K562 (cell line): ENCODE results near the gene HELB. TPM values are rescaled to one million over a fixed set of nuclear protein-coding genes. Genes with fewer than 3 reads are reported as not detected.
A peak's percentile ranks its signal among the peaks of the same experiment; 100 is the strongest.

Experiments
- ATAC-seq: fragments of 200-7000 bp; cut with Tn5 transposase; 3 replicates; pipeline ENCODE4 v1.9.1; 2020; ENCODE audit warnings: moderate library complexity
- BruUV-seq: library from RNA; stranded (reverse); fragments of 400-500 nt; replicated peaks from 2 replicates; lab custom pipeline; 2021; lab: Mats Ljungman, UMichigan
- CTCF ChIA-PET: fragments of 300-600 bp; formaldehyde crosslinking; extraction: SDS; loops from one replicate; lab custom pipeline; 2021; ENCODE audit warnings: low intra/inter-chr PET ratio; lab: Yijun Ruan, JAX
- POLR2A ChIA-PET: fragments of 300-600, 350-650 bp; sonication (Branson Sonifier 250); formaldehyde crosslinking; extraction: SDS; loops from one replicate; lab custom pipeline; 2021; ENCODE audit warnings: antibody characterized with exemption, inconsistent platforms; lab: Yijun Ruan, JAX
- DNase-seq, 4 experiments: peaks; one replicate each; pipeline versions ENCODE4 v3.0.0 to v3.0.0-alpha.2; 2011 to 2018; ENCODE audit warnings: low spot score in 3 of 4, mixed read lengths in 3 of 4; ENCODE audit errors: extremely low read depth in 1 of 4
- FAIRE-seq: peaks from 2 replicates; lab custom pipeline; 2011; peaks lifted over from hg19 to GRCh38; lab: Jason Lieb, UNC
- H2AFZ ChIP-seq: 2 replicates; pipeline ENCODE4 v1.6.0; 2011; ENCODE audit warnings: low read depth, low read length, control low read depth, inconsistent platforms
- H3K27ac ChIP-seq: fragments of 200-600 bp; 3 replicates; pipeline ENCODE4 v1.8.0; 2011; ENCODE audit warnings: low read depth, mild to moderate bottlenecking, control low read depth, inconsistent platforms, low read length, moderate library complexity, mixed read lengths; ENCODE audit errors: extremely low read depth
- H3K27me3 ChIP-seq, 2 experiments: fragments of 300-600 bp in 1 of 2; 2 replicates in 1 of 2; 3 replicates in 1 of 2; pipeline versions ENCODE4 v1.6.0 to v1.8.0; 2011; ENCODE audit warnings: inconsistent platforms in 2 of 2, low read length in 2 of 2, mild to moderate bottlenecking in 1 of 2, mixed read lengths in 1 of 2, moderate library complexity in 1 of 2; ENCODE audit not compliant: control insufficient read depth in 2 of 2, insufficient read depth in 2 of 2
- H3K36me3 ChIP-seq: fragments of 300-600 bp; 3 replicates; pipeline ENCODE4 v1.8.0; 2011; ENCODE audit warnings: mild to moderate bottlenecking, low read length, inconsistent platforms; ENCODE audit not compliant: control insufficient read depth, insufficient read depth
- H3K4me1 ChIP-seq, 2 experiments: fragments of 200-600 bp in 1 of 2; replicated peaks in 1 of 2; 2 replicates in 1 of 2; 3 replicates in 1 of 2; pipeline versions ENCODE4 v1.5.1 to v1.8.0; 2011; ENCODE audit warnings: inconsistent platforms in 2 of 2, low read length in 2 of 2, mild to moderate bottlenecking in 1 of 2, mixed read lengths in 1 of 2, moderate library complexity in 1 of 2; ENCODE audit not compliant: control insufficient read depth in 2 of 2, insufficient read depth in 2 of 2
- H3K4me2 ChIP-seq: 2 replicates; pipeline ENCODE4 v1.6.1; 2011; ENCODE audit warnings: low read length, control low read depth, inconsistent platforms, mixed read lengths; ENCODE audit not compliant: insufficient read depth
- H3K4me3 ChIP-seq: fragments of 200-600 bp; sonication (generic), shearing (Covaris generic); 2 replicates; pipeline ENCODE4 v1.5.1; 2016; ENCODE audit warnings: control low read depth, inconsistent platforms
- H3K79me2 ChIP-seq: fragments of 200-600 bp; 3 replicates; pipeline ENCODE4 v1.8.0; 2011; ENCODE audit warnings: low read length, inconsistent platforms; ENCODE audit not compliant: control insufficient read depth, insufficient read depth
- H3K9ac ChIP-seq, 2 experiments: 2 replicates each; pipeline versions ENCODE4 v1.6.0 to v1.6.1; 2011; ENCODE audit warnings: low read depth in 2 of 2, low read length in 2 of 2, control low read depth in 1 of 2, inconsistent platforms in 1 of 2, mild to moderate bottlenecking in 1 of 2, mixed read lengths in 1 of 2; ENCODE audit not compliant: insufficient read depth in 1 of 2
- H3K9me1 ChIP-seq: one replicate; pipeline ENCODE4 v1.6.0; 2011; ENCODE audit warnings: inconsistent platforms, mild to moderate bottlenecking, low read length, moderate library complexity; ENCODE audit not compliant: control insufficient read depth, insufficient read depth
- H3K9me3 ChIP-seq: replicated peaks from 2 replicates; pipeline ENCODE4 v1.5.1; 2011; ENCODE audit warnings: low read depth, low read length, inconsistent platforms; ENCODE audit not compliant: control insufficient read depth, insufficient read depth
- H4K20me1 ChIP-seq: replicated peaks from 2 replicates; pipeline ENCODE4 v1.6.1; 2011; ENCODE audit warnings: low read length, inconsistent platforms, mixed read lengths; ENCODE audit not compliant: control insufficient read depth, insufficient read depth
- ARNT ChIP-seq, 2 experiments: fragments of 450-650 bp; IDR thresholded peaks; 2 replicates each; pipeline ENCODE4 v1.6.1; 2016; ENCODE audit warnings: mild to moderate bottlenecking in 1 of 2
- CTCF ChIP-seq, 3 experiments: IDR thresholded peaks in 2 of 3; conservative IDR thresholded peaks in 1 of 3; 2 replicates each; pipeline ENCODE4 v1.5.1; 2011 to 2012; ENCODE audit warnings: low read length in 3 of 3, mild to moderate bottlenecking in 3 of 3, control low read depth in 2 of 3, improper control_type of control experiment in 1 of 3, inconsistent platforms in 1 of 3, low read depth in 1 of 3, mixed read lengths in 1 of 3, moderate library complexity in 1 of 3; ENCODE audit not compliant: insufficient read depth in 2 of 3
- GABPB1 ChIP-seq: sonication (generic); formaldehyde crosslinking; IDR thresholded peaks from 2 replicates; pipeline ENCODE4 v1.8.0; 2022; ENCODE audit warnings: mild to moderate bottlenecking, missing genetic modification reagents
- RAD21 ChIP-seq, 2 experiments: fragments of 250-450 bp in 1 of 2; fragments of 450-650 bp in 1 of 2; sonication (Bioruptor Pico) in 1 of 2; formaldehyde crosslinking in 1 of 2; IDR thresholded peaks in 1 of 2; conservative IDR thresholded peaks in 1 of 2; 2 replicates each; pipeline versions ENCODE4 v1.4.0 to v1.8.0; 2020 to 2022; ENCODE audit warnings: mild to moderate bottlenecking in 2 of 2, moderate library complexity in 1 of 2
- SMC3 ChIP-seq: conservative IDR thresholded peaks from 2 replicates; pipeline ENCODE4 v1.6.1; 2011; ENCODE audit warnings: low read depth, low read length, improper control_type of control experiment; ENCODE audit not compliant: insufficient read depth
- ZNF217 ChIP-seq: sonication (generic); formaldehyde crosslinking; IDR thresholded peaks from 2 replicates; pipeline ENCODE4 v1.8.0; 2022; ENCODE audit warnings: mild to moderate bottlenecking, missing genetic modification reagents
- WGBS: fragments of 100-300 bp; shearing (Covaris generic); methylation state at CpG from one replicate; pipeline ENCODE4 v1.1.6; 2016; ENCODE audit warnings: low coverage, mixed read lengths; ENCODE audit not compliant: insufficient coverage; ENCODE audit errors: missing lambda C conversion rate; 5-methylcytosine and 5-hydroxymethylcytosine counted together
- in situ Hi-C: fragments of 300-500 bp; cut with MboI; formaldehyde crosslinking; loops from 4 replicates; pipeline ENCODE4 v1.15.0; 2018; ENCODE audit warnings: inconsistent platforms, mixed read lengths
- intact Hi-C: fragments of 100-400 bp; cut with micrococcal nuclease; formaldehyde crosslinking; loops from 2 replicates; pipeline ENCODE4 v1.14.2; 2022
- polyA plus RNA-seq, 8 experiments: library from polyadenylated mRNA; depleted of rRNA in 4 of 8; stranded (reverse) in 5 of 8; unstranded in 3 of 8; fragments of >200 nt; fragmentation: Nextera tagmentation in 2 of 8; fragmentation: Illumina TruSeq in 1 of 8; extraction: Ambion mirVana in 2 of 8; extraction: Trizol in 1 of 8; gene quantifications; 2 replicates each; pipeline versions ENCODE4 v1.2.1 to v1.2.3, GENCODE V29; 2011 to 2014; ENCODE audit warnings: inconsistent platforms in 1 of 8, missing spikeins in 1 of 8
- total RNA-seq, 7 experiments: library from RNA; depleted of rRNA in 6 of 7; stranded (reverse); fragments of >200 nt in 6 of 7; fragmentation: Illumina TruSeq in 2 of 7; extraction: Trizol in 2 of 7; gene quantifications; 2 replicates each; pipeline versions ENCODE4 v1.2.1 to v1.2.3, GENCODE V29; 2011 to 2021; ENCODE audit warnings: low replicate concordance in 1 of 7
- TF ChIP-seq, protein P1 (sequence below), 2 experiments: fragments of 450-650 bp; formaldehyde crosslinking in 1 of 2; IDR thresholded peaks; 2 replicates each; pipeline versions ENCODE4 v1.4.0 to v1.6.1; 2014 to 2020; ENCODE audit warnings: mild to moderate bottlenecking in 2 of 2, borderline replicate concordance in 1 of 2, low read depth in 1 of 2

HELB gene
- total and polyA plus RNA-seq, 9 of the 15 experiments (the other 6 are each of a cell fraction or from before 2014, with no cell fraction given), result 0.74 to 7.6 (median 2.4) TPM

GRCh38 chr12:66352197-66352596 is 49.9 kb downstream of the HELB start:
- Histone ChIP-seq H3K36me3 (no peaks in the 10 kb centered on the region), H3K9ac (no peak overlapping the region), H4K20me1 (no peaks in the 10 kb centered on the region), H3K4me2 (no peak overlapping the region), H3K4me1 (no peaks in the 10 kb centered on the region), H3K4me3 (no peak overlapping the region), H3K27ac (no peak overlapping the region), H3K27me3 (peaks cover 2 to 7% of the 10 kb centered on the region in 2 experiments; a peak in 2 of 5 replicates), H2AFZ (no peak overlapping the region), H3K79me2 (no peaks in the 10 kb centered on the region), H3K9me1 (no peaks in the 10 kb centered on the region), H3K9me3 (no peaks in the 10 kb centered on the region)
- intact Hi-C loops (loop anchor here (10.0 kb wide), 1 partner anchor 333 kb away; no protein-coding TSS in a partner anchor), in situ Hi-C loops (no loop called here)
- DNase-seq (peak in 2 of 4 experiments; percentile 22 to 37), FAIRE-seq (no peak), ATAC-seq (peak; percentile 86)
- POLR2A ChIA-PET, result no interaction called here
- CTCF ChIA-PET, result interaction anchor here (1.0 kb wide), 1 partner anchor 57 kb away, joined by 4 read pairs; no protein-coding TSS in a partner anchor
- BruUV-seq, result no TSS peak
- 14% methylated on average over 7 of the region's 9 CpGs for WGBS
- TF ChIP-seq GABPB1, result no peak
- TF ChIP-seq, protein P1, sequence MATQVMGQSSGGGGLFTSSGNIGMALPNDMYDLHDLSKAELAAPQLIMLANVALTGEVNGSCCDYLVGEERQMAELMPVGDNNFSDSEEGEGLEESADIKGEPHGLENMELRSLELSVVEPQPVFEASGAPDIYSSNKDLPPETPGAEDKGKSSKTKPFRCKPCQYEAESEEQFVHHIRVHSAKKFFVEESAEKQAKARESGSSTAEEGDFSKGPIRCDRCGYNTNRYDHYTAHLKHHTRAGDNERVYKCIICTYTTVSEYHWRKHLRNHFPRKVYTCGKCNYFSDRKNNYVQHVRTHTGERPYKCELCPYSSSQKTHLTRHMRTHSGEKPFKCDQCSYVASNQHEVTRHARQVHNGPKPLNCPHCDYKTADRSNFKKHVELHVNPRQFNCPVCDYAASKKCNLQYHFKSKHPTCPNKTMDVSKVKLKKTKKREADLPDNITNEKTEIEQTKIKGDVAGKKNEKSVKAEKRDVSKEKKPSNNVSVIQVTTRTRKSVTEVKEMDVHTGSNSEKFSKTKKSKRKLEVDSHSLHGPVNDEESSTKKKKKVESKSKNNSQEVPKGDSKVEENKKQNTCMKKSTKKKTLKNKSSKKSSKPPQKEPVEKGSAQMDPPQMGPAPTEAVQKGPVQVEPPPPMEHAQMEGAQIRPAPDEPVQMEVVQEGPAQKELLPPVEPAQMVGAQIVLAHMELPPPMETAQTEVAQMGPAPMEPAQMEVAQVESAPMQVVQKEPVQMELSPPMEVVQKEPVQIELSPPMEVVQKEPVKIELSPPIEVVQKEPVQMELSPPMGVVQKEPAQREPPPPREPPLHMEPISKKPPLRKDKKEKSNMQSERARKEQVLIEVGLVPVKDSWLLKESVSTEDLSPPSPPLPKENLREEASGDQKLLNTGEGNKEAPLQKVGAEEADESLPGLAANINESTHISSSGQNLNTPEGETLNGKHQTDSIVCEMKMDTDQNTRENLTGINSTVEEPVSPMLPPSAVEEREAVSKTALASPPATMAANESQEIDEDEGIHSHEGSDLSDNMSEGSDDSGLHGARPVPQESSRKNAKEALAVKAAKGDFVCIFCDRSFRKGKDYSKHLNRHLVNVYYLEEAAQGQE (IDR thresholded peaks at IDR 0.05; ENCODE audit: borderline replicate concordance), result peak; percentile 10; the same call in 1 of the 2 replicates
- TF ChIP-seq, protein P1 (CRISPR knock-in tag; IDR thresholded peaks at IDR 0.05; ENCODE audit: low read depth), result no peak
- peak; percentile 32; the same call in 1 of the 2 replicates for TF ChIP-seq SMC3
- TF ChIP-seq RAD21 (CRISPR knock-in tag; conservative IDR thresholded peaks at IDR 0.05 in 1 of 2, IDR thresholded peaks at IDR 0.05 in 1 of 2), result peak in 1 of 2 experiments; percentile 38; a peak in 1 of 4 replicates
- TF ChIP-seq ZNF217 (CRISPR knock-in tag), result no peak
- no peak for TF ChIP-seq ARNT (IDR thresholded peaks at IDR 0.05)
- TF ChIP-seq CTCF (IDR thresholded peaks at IDR 0.05 in 2 of 3, conservative IDR thresholded peaks at IDR 0.05 in 1 of 3; ENCODE audit: insufficient read depth in 2 of 3, low read depth in 1 of 3, low read length in 3 of 3), result peak; percentile 31 to 42 (median 33); a peak in 4 of 6 replicates
